ENCODE results near the gene ATP10B. TPM values are rescaled to one million over a fixed set of nuclear protein-coding genes. Genes with fewer than 3 reads are reported as not detected.

The ATP10B gene
- total and polyA plus RNA-seq, 2 of the 13 experiments (the other 11 are each of a cell fraction or from before 2014, with no cell fraction given) = not detected

- H3K27me3 ChIP-seq (ENCODE audit: control insufficient read depth in 1 of 2, insufficient read depth in 2 of 2, low read length in 2 of 2) = no peaks in the 10 kb centered on the region; a peak in 1 of 5 replicates
- WGBS (ENCODE audit: low lambda C conversion rate) = 3% methylated on average over 3 of the region's 3 CpGs
- POLR2A ChIA-PET = no interaction called here
- ATAC-seq (no peak), DNase-seq (ENCODE audit: low spot score) (no peak), FAIRE-seq (no peak)
- no peak overlapping the region for H3K4me2 ChIP-seq (ENCODE audit: low read depth, low read length)
- H3K9ac ChIP-seq (ENCODE audit: insufficient read depth, low read depth, low read length) = no peak overlapping the region
- H2AFZ ChIP-seq (ENCODE audit: low read length) = no peak overlapping the region
- no peak overlapping the region for H3K27ac ChIP-seq (ENCODE audit: extremely low read length, insufficient read depth, low read length)
- H4K20me1 ChIP-seq (ENCODE audit: insufficient read depth, low read length) = no peaks in the 10 kb centered on the region
- no TSS peak for BruUV-seq (replicated peaks)
- H3K9me3 ChIP-seq (ENCODE audit: low read length) = no peaks in the 10 kb centered on the region
- intact Hi-C loops (cut with micrococcal nuclease; ENCODE audit: unreplicated experiment) (no loop called here), in situ Hi-C loops (cut with HindIII; ENCODE audit: extremely low pct_ligation_motif_present, low pct_unique_long_range_greater_than_20kb) (no loop called here)
- no peaks in the 10 kb centered on the region for H3K36me3 ChIP-seq (replicated peaks in 1 of 2; ENCODE audit: control insufficient read depth in 1 of 2, insufficient read depth in 2 of 2, low read length in 2 of 2)
- no peaks in the 10 kb centered on the region for H3K4me1 ChIP-seq (ENCODE audit: insufficient read depth, low read length)
- no peaks in the 10 kb centered on the region for H3K79me2 ChIP-seq (ENCODE audit: insufficient read depth, low read length)
- H3K4me3 ChIP-seq (replicated peaks in 1 of 3; ENCODE audit: insufficient read depth in 1 of 3, low read depth in 2 of 3, low read length in 3 of 3) = no peak overlapping the region
- CTCF ChIA-PET (ENCODE audit: low intra/inter-chr PET ratio, low total read pairs) = no interaction called here
- TF ChIP-seq JUNB (CRISPR knock-in tag; IDR thresholded peaks at IDR 0.05; ENCODE audit: borderline replicate concordance) = no peak
- no peak for TF ChIP-seq NCOA5 (CRISPR knock-in tag; IDR thresholded peaks at IDR 0.05)
- no peak for TF ChIP-seq BCLAF1 (IDR thresholded peaks at IDR 0.05)
- no peak for TF ChIP-seq CREBL2 (CRISPR knock-in tag; IDR thresholded peaks at IDR 0.05; ENCODE audit: borderline replicate concordance)
- no peak for TF ChIP-seq ZFP36L2 (CRISPR knock-in tag; IDR thresholded peaks at IDR 0.05)
- no peak for TF ChIP-seq CEBPB (IDR thresholded peaks at IDR 0.05; ENCODE audit: borderline replicate concordance, low read depth, low read length)
- TF ChIP-seq NFRKB (IDR thresholded peaks at IDR 0.05) = no peak
- TF ChIP-seq JDP2 (CRISPR knock-in tag; IDR thresholded peaks at IDR 0.05; ENCODE audit: borderline replicate concordance) = no peak
- no peak for TF ChIP-seq THAP8 (CRISPR knock-in tag; IDR thresholded peaks at IDR 0.05; ENCODE audit: borderline replicate concordance)
- no peak for TF ChIP-seq WIZ (CRISPR knock-in tag; IDR thresholded peaks at IDR 0.05)
- TF ChIP-seq U2AF2 (IDR thresholded peaks at IDR 0.05; ENCODE audit: low read depth, low read length) = no peak
- no peak for TF ChIP-seq THRA (CRISPR knock-in tag; IDR thresholded peaks at IDR 0.05; ENCODE audit: borderline replicate concordance)
- no peak for TF ChIP-seq ZXDC (CRISPR knock-in tag; IDR thresholded peaks at IDR 0.05)
- no peak for TF ChIP-seq SOX5 (CRISPR knock-in tag; IDR thresholded peaks at IDR 0.05; ENCODE audit: borderline replicate concordance)
- no peak for TF ChIP-seq DMAP1 (CRISPR knock-in tag; IDR thresholded peaks at IDR 0.05)
- TF ChIP-seq GATA4 (IDR thresholded peaks at IDR 0.05; ENCODE audit: borderline replicate concordance, low read depth) = no peak
- no peak for TF ChIP-seq ZBTB33 (CRISPR knock-in tag; IDR thresholded peaks at IDR 0.05)
Observed at GRCh38 chr5:160665460-160665859, 186.6 kb downstream of the ATP10B start.
